Measurements from ENCODE around the gene RFWD3.
"Not testable (repeated sequence)": the region's sequence is repeated elsewhere in the genome, so short reads cannot be mapped to it uniquely, and the experiment has no call there.

RFWD3 gene

DNA sequence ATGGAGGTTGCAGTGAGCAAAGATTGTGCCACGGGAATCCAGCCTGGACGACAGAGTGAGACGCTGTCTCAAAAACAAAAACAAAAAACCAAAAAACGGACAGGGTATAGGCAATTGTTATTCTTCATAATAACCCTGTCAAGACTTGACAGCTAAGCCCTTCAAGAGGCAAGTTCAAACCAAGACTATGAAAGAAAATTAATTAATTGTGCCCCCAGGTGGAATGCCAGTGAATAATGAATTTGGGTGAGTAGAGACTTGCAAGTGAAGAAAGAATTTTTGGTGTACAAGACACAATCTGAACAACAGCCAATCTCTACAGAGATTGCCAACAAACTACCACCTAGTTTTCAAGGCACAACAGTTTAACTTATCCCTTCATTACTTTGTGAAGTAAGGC lies 6.3 kb downstream of the RFWD3 start:
- no peak for DNase-seq

DNA sequence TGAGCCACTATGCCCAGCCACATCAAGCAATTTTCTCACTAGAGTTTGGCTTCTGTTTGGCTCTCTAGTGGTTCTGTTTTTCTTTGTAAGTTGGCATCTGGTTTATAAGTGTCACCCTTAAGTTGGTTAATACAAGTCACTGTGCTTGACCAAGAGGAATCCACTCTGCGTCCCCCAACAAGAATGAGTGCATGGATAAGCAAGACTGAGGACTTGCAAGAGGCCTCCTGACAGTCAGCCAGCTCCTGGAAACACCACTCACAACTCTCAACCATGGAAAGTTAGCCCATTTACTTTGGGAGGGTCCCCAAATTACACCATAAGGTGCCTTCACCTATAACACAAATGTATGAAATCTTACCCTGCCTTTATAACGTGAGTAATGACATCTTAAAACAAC lies 7.6 kb downstream of the RFWD3 start:
- no peak for DNase-seq

DNA sequence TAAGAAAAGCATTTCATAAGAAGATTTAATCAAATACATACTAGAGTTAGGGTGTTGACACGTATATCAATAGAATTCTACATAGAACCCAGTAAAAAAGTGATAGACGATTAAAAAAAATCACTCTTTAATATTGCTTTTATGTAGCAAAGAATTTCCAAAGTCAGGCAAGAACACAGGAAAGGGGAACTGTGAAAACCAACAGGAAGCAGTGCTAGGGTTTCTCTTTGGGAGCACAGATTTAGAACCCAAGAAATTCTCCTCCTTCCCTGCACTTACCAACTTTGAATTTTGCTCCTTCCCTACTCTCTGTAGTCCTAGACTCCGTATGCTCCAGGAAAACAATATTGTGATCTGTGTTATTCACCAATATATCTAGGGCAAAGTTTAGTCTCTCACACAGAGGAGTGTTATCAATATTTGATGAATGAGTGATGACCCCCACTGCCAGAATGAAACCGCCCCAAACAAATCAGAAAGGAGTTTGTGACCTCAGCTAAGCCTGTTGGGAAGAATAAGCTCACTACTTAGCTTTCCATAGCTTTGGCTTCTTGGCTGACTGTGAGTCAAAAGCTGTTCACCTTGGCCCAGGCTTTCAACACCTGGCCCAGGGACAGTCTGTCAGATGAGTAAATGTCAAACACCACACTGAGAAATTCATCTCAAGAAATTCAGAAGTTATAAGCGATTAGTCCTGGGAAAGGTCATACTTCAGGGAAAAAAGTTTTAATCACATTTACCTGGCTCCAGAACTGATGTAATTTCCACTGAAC lies 8.6 kb downstream of the RFWD3 start:
- DNase-seq = no peak

DNA sequence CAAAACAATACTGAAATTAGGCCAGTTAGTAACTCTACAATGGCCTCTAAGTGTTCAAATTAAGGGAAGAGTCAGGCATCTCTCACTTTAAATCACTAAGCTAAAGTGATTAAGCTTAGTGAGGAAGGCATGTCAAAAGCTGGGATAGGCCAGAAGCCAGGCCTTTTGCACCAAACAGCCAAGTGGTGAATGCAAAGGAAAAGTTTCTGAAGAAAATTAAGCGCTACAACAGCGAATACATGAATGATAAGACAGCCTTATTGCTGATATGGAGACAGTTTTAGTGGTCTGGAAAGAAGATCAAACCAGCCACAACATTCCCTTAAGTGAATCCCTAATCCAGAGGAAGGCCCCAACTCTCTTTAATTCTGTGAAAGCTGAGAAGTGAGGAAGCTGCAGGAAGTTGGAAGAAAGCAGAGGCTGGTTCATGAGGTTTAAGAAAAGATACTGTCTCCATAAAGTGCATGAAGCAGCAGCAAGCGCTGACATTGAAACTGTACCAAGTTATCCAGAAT lies 12.1 kb downstream of the RFWD3 start:
- DNase-seq = no peak

DNA sequence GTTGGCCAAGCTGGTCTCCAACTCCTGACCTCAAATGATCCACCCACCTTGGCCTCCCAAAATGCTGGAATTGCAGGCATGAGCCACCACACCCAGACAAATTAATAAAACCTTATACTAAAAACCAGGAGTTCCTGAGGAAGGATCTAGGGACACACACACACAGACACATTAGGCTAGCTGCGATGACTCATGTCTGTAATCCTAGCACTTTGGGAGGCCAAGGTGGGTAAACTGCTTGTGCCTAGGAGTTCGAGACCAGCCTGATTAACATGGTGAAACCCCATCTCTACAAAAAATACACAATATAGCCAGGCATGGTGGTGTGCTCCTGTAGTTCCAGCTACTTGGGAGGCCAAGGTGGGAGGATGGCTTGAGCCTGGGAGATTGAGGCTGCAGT lies 13.8 kb downstream of the RFWD3 start:
- not testable (repeated sequence) for DNase-seq

DNA sequence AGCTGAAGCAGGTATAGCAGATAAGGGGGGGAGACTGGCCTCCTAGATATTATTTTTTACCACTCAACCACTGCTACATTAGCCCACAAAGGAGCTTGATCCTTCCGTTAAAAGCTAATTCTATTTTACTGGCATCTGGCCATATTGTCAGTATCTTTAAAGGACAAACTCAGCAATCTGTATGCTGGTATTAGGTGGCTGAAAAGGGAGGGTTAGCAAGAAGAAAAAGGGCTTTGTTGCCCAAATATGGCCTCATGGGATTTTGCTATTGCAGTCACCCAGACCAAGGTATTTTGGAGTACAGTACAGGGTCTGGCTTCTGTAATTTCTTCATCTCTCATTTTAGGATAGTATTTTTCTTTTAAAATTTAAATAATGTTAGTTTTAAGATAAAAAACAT lies 14.4 kb downstream of the RFWD3 start:
- no peak for DNase-seq

DNA sequence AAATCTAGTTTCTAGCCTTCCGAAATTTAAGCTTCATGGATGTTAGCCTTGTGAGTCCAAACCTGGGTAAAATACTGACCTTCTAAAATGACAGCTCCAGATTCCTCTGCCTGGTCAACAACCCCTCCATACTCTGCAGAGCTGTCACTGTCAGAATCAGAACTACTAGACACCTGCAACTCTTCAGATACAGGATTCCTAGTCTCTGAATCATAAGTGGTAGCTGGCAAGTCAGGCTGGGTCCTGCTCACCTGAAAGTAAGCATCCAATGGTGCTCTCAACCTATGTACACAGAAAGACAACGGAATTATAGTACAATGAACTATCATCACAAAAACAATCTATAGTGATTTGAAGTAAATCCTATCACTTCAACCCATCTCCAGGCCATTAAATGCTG lies 14.8 kb downstream of the RFWD3 start:
- DNase-seq = no peak

DNA sequence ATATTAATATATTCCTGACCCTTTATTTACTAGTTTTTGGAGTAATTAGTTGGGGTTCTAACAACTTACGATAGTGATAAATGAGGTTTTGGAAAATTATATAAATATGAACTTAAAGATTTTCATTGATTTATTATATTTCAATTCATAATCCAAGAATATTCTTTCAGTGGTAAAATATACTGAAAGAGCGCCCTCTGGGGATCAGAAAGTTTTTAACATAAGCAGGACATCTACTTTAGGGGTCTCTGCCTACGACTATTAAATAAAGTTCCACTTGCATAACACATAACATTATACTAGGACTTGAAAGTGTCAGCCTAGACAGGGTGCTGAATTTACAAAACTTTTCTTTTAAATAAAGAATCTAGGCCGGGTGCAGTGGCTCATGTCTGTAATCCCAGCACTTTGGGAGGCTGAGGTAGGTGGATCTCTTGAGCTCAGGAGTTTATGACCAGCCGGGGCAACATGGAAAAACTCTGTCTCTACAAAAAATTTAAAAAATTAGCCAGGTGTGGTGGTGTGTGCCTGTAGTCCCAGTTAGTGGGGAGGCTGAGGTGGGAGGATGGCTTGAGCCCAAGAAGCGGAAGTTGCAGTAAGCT lies 15.6 kb downstream of the RFWD3 start:
- no peak for DNase-seq

DNA sequence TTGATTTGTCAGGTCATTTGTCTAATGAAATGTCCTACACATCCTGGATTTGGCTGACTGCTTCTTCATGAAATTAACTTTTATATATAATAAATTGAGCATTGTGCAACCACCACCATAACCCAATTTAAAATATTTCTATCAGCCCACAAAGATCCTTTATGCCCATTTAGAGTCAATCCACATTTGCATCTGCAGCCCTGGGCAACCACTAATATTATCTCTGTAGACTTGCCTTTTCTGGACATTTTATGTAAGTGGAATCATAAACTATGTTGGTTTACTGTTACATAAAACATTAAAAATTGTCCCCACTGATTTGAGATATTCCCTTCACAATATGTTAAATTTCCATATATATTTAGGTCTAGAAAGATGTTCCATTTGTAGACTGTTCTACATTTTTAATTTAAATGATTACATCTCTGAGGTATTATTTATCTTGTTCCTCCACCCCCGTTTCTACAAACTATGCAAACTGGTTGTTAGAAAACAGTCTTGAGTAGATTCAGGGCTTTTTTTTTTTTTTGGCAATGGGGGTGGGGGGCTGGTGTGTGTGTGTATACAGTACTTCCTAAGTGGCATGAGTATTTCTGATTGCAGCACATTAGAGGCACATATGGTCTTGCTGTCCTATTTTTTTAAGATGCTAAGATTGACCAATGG lies 16.7 kb downstream of the RFWD3 start:
- DNase-seq = no peak

DNA sequence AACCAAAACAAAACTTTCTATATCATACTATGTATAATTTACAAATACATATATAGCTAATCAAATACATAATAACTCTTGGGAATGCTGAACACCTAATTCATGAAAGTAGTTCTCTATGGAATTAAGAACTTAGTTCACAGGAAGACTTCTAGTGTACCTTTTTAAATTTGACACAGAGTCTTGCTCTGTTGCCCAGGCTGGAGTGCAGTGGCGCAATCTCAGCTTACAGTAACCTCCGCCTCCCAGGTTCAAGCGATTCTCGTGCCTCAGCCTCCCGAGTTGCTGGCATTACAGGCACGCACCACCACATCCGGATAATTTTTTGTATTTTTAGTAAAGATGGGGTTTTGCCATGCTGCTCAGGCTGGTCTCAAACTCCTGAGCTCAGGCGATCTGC lies 24.7 kb downstream of the RFWD3 start:
- DNase-seq = no peak

DNA sequence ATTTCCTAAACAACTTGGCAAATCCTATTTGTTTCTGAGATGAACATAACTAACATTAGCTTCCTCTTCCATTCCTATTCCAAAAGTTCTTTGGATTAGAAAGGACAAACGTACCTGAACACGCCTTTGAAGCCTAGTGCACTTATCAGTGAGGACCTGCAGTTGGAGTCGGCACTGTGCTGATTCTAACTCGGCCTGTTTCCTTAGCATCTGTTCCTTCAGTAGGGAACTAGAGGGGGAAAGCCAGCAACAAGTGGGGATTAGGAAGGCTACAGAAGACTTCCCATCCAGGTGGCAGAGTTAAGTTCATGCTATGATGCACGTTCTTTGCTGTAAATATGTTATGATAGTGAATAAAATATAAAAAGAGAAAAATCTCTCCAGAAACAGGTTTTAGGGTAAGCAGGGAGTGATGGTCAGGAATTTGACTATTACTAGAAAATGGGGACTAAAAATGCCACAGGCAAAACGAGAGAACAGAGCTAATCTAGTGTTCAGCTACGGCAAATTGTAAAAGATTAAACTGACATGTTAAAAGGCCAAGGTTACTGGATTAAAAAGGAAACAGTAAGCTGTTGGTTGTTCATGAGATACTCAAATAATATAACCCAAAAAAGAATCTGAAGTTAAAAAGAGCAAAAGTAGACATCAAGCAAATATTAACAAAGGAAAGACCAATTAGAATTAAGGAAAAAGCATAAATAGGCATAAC lies 28.8 kb downstream of the RFWD3 start:
- DNase-seq = no peak

DNA sequence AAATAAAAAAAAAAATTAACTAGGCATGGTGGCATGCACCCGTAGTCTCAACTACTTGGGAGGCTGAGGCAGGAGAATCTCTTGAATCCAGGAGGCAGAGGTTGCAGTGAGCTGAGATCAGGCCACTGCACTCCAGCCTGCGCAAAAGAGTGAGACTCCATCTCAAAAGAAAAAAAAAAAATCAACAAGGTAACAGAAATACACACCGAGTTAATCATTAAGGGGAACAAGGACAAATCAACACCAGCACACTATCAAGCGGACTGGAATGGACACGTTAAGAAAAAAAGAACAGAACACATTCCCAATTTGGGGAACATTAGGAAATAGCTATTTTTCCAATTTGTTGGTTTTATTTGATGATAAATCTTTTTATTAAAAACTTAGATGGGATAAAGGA lies 31.4 kb downstream of the RFWD3 start:
- DNase-seq = no peak

DNA sequence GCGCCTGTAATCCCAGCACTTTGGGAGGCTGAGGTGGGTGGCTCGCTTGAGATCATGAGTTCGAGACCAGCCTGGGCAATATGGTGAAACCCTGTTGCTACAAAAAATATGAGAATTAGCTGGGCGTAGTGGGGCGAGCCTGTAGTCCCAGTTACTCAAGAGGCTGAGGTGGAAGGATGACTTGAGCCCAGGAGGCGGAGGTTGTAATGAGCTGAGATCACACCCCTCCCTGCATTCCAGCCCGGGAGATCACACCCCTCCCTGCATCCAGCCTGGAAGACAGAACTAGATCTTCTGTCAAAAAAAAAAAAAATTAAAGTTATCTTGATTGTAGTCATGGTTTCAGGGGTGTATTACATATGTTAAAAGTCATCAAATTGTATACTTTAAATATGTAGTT lies 33.0 kb downstream of the RFWD3 start:
- no peak for DNase-seq

DNA sequence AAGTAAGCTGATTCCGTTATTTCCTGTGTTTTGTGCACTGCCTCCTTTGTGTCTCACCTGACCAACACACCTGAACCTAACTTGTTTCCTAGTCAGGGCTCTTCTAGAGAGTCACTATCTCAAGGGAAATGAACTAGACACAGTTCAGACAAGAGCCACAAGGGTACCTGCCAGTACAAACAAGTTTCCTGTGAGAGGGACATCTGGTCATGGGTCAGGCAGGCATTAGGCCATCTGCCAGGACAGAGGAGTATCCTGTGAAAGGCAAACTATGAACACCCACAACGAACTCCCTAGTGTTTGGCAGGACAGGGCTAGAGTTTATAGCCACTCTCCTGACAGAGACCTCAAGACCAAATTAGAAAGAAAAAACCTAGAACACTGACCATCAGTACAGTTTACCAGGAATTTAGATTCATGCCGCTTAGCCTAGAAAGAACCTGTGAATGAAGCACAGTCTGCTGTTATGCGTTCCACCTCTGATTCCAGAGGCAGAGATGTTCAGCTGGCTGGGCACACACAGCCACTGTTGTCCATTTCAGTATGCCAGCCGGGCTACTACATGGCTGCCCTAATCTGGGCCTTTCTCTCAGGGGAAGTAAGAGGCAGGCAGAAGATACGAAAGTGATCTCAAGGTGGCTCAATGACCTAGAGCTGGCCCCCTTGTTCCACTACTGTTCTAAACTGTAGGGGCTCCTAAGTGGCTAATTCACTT lies 39.0 kb downstream of the RFWD3 start:
- no peak for DNase-seq

DNA sequence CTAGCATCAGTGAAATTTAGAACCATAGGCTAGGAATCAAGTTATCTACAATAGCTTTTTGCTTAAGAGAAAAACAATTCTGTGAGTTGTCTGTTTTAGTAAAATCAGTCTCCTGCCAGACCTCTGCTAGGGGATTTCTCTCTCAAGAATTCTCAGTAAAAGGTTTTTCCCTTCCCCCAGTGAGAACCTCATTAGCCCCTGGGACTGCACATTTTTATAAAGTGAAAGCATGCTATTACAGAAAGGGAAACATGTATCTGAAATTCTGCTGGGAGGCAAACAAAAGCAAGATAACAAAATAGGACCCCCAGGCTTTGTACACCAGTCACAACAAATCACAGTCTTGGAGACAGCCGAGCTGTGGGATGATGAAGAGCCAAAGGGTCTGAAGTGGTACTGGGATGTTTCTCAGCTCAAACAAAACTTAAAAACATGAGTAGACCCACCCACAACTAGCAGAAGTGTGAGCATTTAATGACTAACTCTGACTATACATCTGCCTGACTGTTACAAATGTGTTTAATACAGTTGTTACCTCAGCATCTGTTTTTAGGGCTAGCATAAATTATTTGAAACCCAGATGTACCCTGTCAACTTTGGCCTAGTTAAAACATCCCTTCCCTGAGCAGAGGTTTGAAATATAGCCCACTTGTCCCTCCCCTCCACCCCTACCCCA lies 39.8 kb downstream of the RFWD3 start:
- no peak for DNase-seq

DNA sequence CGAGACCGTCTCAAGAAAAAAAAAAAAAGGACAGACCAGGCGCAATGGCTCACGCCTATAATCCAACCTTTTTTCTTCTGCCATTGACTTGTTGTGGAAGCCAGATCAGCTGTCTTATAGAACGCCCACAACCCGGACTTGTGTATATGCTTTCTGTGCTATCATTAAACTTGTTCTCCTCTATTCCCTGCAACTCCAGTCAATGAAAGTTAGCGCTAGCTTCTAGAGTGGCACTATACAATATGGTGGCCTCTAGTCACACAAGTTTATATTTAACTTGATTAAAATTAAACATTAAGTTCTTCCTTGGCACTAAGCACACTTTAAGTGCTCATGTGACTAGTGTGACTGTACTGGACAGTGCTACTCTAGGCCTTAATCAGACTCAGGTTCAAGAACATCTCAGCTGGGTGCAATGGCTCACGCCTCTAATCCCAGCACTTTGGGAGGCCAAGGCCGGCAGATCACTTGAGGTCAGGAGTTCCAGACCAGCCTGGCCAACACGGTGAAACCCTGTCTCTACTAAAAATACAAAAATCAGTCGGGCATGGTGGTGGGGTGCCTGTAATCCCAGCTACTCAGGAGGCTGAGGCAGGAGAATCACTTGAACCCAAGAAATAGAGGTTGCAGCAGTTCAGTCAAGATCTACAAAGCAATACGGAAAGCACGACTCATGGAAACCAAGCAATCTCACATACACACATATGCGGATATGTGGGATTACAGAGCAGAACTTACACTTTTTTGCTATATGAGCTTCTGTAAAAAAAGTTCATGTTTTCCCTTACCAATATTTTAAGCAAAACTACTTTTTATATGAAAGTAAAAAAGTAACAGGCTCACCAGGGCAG lies 41.0 kb downstream of the RFWD3 start:
- no peak for DNase-seq

DNA sequence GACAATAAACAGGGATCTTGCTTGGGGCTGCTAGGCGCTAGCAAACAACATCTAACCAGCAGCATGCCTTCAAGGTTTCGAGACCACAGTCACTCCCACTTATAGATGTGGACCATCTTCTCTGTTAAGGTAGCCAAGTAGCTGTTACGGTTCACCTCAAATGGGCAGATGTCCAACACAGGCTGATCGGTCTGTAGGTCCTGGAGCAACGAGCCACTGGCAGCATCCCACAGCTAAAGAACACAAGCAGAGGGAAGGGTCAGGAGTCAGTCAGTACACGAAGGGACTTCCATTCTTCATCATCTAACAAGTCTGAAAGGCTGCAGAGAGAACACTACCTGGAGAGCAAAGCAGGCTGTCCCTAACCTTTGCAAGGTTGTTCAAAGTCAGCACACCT lies 42.8 kb downstream of the RFWD3 start:
- DNase-seq = no peak

DNA sequence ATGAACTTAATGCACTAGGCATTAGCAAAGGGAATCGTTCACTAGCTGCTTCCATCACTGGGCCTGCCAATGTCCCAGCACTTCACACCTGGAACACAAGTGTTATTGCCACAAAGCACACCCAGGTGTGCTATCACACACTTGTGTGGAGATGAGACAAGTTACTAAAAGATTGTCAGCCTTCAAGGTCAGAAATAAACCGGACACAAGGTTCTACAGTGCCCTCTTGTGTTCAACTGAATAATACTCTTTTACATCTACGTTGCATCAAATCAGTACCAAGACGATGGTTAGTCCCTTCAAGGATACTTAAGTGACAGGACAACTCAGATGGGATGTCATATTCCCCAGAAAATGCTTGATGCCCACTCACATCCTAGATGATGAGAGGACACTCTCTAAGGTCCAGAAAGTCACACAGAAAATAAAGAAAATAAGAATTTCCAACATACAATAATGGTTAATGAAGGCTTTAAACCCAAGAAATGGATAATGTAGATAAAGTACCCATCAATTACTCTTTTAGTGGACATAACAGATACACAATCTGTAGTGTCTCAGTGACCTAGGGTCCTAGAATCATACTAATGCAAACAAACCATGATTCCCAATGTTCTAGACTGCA lies 43.4 kb downstream of the RFWD3 start:
- DNase-seq = no peak

DNA sequence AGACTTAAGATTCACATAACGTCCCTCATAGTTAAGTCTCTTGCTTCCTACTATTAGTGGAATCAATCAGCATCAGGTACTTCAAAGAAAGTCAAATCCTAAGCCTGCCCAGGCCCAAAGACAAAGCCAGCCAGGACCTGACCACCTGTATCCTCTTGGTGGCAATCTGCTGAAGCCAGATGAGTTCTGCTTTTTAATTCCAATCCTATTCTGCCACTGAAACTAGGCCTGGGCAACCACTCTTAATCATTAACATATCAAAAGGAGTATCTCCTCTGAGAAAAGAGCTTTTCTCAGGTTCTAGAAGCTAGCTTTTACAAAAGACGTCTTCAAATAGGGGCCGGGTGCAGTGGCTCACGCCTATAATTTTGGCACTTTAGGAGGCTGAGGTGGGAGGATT lies 44.7 kb downstream of the RFWD3 start:
- no peak for DNase-seq

DNA sequence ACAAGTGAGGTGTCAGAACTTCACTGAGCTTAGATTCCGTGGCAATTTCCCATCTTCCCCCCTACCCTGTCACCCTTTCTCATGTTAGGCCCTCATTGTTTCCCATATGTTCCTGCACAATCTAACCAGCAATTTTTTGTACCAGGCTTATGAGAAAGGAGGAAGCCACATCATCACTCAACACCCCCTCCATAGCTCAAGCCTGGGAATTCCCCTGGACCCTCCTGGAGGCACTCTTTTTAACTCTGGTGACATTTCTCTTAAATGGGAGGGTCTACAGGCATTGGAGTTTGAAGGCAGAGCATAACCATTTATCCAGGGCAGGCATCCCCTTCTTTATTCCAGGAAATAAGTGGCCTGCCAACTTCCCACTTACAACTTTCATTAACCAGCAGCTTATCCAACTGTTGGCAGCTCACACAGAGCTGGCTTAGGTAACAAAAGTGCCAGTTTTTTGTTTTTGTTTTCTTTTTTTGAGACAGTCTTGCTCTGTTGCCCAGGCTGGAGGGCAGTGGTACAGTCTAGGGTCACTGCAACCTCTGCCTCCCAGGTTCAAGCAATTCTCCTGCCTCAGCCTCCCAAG lies 49.4 kb downstream of the RFWD3 start:
- DNase-seq = no peak

Measured in T-helper 9 cell (primary cell).